Colonic mucosa (tissue), 4 donors: ENCODE data around the gene RFPL4AL1. TPM values are rescaled to one million over a fixed set of nuclear protein-coding genes. Genes with fewer than 3 reads are reported as not detected.

Experiments
- DNase-seq: peaks from one replicate; pipeline ENCODE4 v3.0.0-alpha.2; 2020
- H3K27ac ChIP-seq: fragments of 200-600 bp; one replicate; pipeline ENCODE4 v1.8.0; 2021
- H3K27me3 ChIP-seq: fragments of 200-600 bp; one replicate; pipeline ENCODE4 v1.8.0; 2021
- H3K36me3 ChIP-seq: fragments of 200-600 bp; one replicate; pipeline ENCODE4 v1.8.0; 2021
- H3K4me1 ChIP-seq: fragments of 200-600 bp; one replicate; pipeline ENCODE4 v1.8.0; 2021; ENCODE audit warnings: mild to moderate bottlenecking
- H3K4me3 ChIP-seq: fragments of 200-600 bp; one replicate; pipeline ENCODE4 v1.8.0; 2021
- H3K9ac ChIP-seq, 2 donors: one replicate each; pipeline ENCODE4 v1.7.0; 2013; ENCODE audit warnings: control low read depth in 2 of 2, low read depth in 2 of 2, low read length in 2 of 2
- H3K9me3 ChIP-seq: fragments of 200-600 bp; one replicate; pipeline ENCODE4 v1.8.0; 2021
- CTCF ChIP-seq: fragments of 200-600 bp; IDR thresholded peaks from one replicate; pipeline ENCODE4 v1.8.0; 2022; ENCODE audit warnings: antibody characterized with exemption, mild to moderate bottlenecking
- intact Hi-C: fragments of 100-400 bp; cut with DNase I; formaldehyde crosslinking; loops from one replicate; pipeline ENCODE4 v1.14.1; 2022
- total RNA-seq, 2 donors: library from RNA; stranded (reverse); fragmentation: NEBNext Ultra II Directional in 1 of 2; extraction: Animal tissue kit (Norgen Biotek cat#: 25700) in 1 of 2; gene quantifications; one replicate each; pipeline ENCODE4 v1.2.1, GENCODE V29; 2021
- donor health status: healthy.
- donor health status: DM: no; HTN: no; CAD: no.
- donor health status: DM: no; HTN: no; CAD: no.

The RFPL4AL1 gene
- total RNA-seq, 2 donors from 2014 or later: not detected

GRCh38 chr19:55809381-55810058, 40.6 kb downstream of the RFPL4AL1 start:
- peak; percentile 43 for TF ChIP-seq CTCF
- intact Hi-C loops: loop anchor here (5.0 kb wide), 2 partner anchors 102 to 177 kb away; no protein-coding TSS in a partner anchor
- no peaks in the 10 kb centered on the region for H3K27me3 ChIP-seq
- no peaks in the 10 kb centered on the region for H3K36me3 ChIP-seq
- H3K27ac ChIP-seq: no peak overlapping the region
- H3K4me3 ChIP-seq: no peak overlapping the region
- H3K4me1 ChIP-seq: no peaks in the 10 kb centered on the region
- DNase-seq: peak; percentile 63
- no peaks in the 10 kb centered on the region for H3K9me3 ChIP-seq
- no peak overlapping the region for H3K9ac ChIP-seq

GRCh38 chr19:55811340-55811739, 42.4 kb downstream of the RFPL4AL1 start:
- H3K4me1 ChIP-seq: no peaks in the 10 kb centered on the region
- no peaks in the 10 kb centered on the region for H3K27me3 ChIP-seq
- no peak overlapping the region for H3K4me3 ChIP-seq
- no peak for TF ChIP-seq CTCF
- DNase-seq: no peak
- H3K36me3 ChIP-seq: no peaks in the 10 kb centered on the region
- no peaks in the 10 kb centered on the region for H3K9me3 ChIP-seq
- H3K27ac ChIP-seq: no peak overlapping the region
- H3K9ac ChIP-seq: no peak overlapping the region
- intact Hi-C loops: no loop called here

- TF ChIP-seq CTCF: no peak
- intact Hi-C loops: no loop called here
- Histone ChIP-seq H3K9ac (no peak overlapping the region), H3K4me3 (no peak overlapping the region), H3K36me3 (no peaks in the 10 kb centered on the region), H3K27me3 (no peaks in the 10 kb centered on the region), H3K4me1 (no peaks in the 10 kb centered on the region), H3K9me3 (no peaks in the 10 kb centered on the region), H3K27ac (no peak overlapping the region)
- no peak for DNase-seq
Observed at GRCh38 chr19:55812449-55812848, 43.5 kb downstream of the RFPL4AL1 start.

GRCh38 chr19:55813906-55814305, 45.0 kb downstream of the RFPL4AL1 start:
- no peaks in the 10 kb centered on the region for H3K4me1 ChIP-seq
- no peak for DNase-seq
- H3K27ac ChIP-seq: no peak overlapping the region
- TF ChIP-seq CTCF: no peak
- H3K36me3 ChIP-seq: no peaks in the 10 kb centered on the region
- intact Hi-C loops: no loop called here
- no peaks in the 10 kb centered on the region for H3K27me3 ChIP-seq
- no peak overlapping the region for H3K4me3 ChIP-seq
- H3K9me3 ChIP-seq: no peaks in the 10 kb centered on the region
- no peak overlapping the region for H3K9ac ChIP-seq

- intact Hi-C loops: no loop called here
- no peak for TF ChIP-seq CTCF
- DNase-seq: no peak
Observed at GRCh38 chr19:55820037-55820436, 51.1 kb downstream of the RFPL4AL1 start.

More at GRCh38 chr19:55820037-55820436, 51.1 kb downstream of the RFPL4AL1 start:
- H3K4me1 ChIP-seq: no peaks in the 10 kb centered on the region
- no peak overlapping the region for H3K27ac ChIP-seq
- no peak overlapping the region for H3K9ac ChIP-seq
- H3K27me3 ChIP-seq: no peaks in the 10 kb centered on the region
- no peak overlapping the region for H3K4me3 ChIP-seq
- H3K9me3 ChIP-seq: no peaks in the 10 kb centered on the region
- no peaks in the 10 kb centered on the region for H3K36me3 ChIP-seq

Other genes starting within 250 kb of the RFPL4AL1 start
- not detected for gene SBK2, start 232.0 kb upstream of the RFPL4AL1 start, total RNA-seq
- gene SBK3, start 223.6 kb upstream of the RFPL4AL1 start, total RNA-seq: not detected
- gene ZNF579, start 188.3 kb upstream of the RFPL4AL1 start, total RNA-seq: 1 to 10 TPM; 8.0 to 8.7 TPM
- 10 to 100 TPM; 12.2 to 14.5 TPM for gene FIZ1, start 169.6 kb upstream of the RFPL4AL1 start, total RNA-seq
- 10 to 100 TPM; 30.4 to 33.9 TPM for gene ZNF524, start 168.8 kb upstream of the RFPL4AL1 start, total RNA-seq
- 10 to 100 TPM; 12.9 to 13.1 TPM for gene ZNF865, start 163.5 kb upstream of the RFPL4AL1 start, total RNA-seq
- 10 to 100 TPM in 1 of 2 donors, 1 to 10 TPM in 1; 9.9 to 10.2 TPM for gene ZNF784, start 144.6 kb upstream of the RFPL4AL1 start, total RNA-seq
- gene ZNF580, start 128.1 kb upstream of the RFPL4AL1 start, total RNA-seq: 10 to 100 TPM; 18.0 to 28.6 TPM
- 10 to 100 TPM; 16.0 to 20.3 TPM for gene ZNF581, start 125.5 kb upstream of the RFPL4AL1 start, total RNA-seq
- gene CCDC106, start 120.9 kb upstream of the RFPL4AL1 start, total RNA-seq: 1 to 10 TPM; 2.6 to 4.8 TPM
- gene U2AF2, start 114.1 kb upstream of the RFPL4AL1 start, total RNA-seq: 100 to 1,000 TPM; 146 to 289 TPM
- 100 to 1,000 TPM; 257 to 259 TPM for gene EPN1, start 93.9 kb upstream of the RFPL4AL1 start, total RNA-seq
- gene NLRP9, start 30.7 kb upstream of the RFPL4AL1 start, total RNA-seq: not detected
- gene RFPL4A, start 10.0 kb upstream of the RFPL4AL1 start, total RNA-seq: not detected
- gene NLRP11, start 62.9 kb downstream of the RFPL4AL1 start, total RNA-seq: under 1 TPM in 1 of 2 donors, not detected in 1; 0.07 TPM
- not detected for gene NLRP4, start 67.4 kb downstream of the RFPL4AL1 start, total RNA-seq
- gene NLRP13, start 163.2 kb downstream of the RFPL4AL1 start, total RNA-seq: not detected
- gene NLRP8, start 178.7 kb downstream of the RFPL4AL1 start, total RNA-seq: not detected
- gene NLRP5, start 217.7 kb downstream of the RFPL4AL1 start, total RNA-seq: not detected